22Rv1 (cell line): ENCODE measurements around the gene WEE2.

Source experiments
- CTCF ChIP-seq: fragments of 450-650 bp; IDR thresholded peaks from 2 replicates; pipeline ENCODE4 v1.5.1; 2017; ENCODE audit warnings: mild to moderate bottlenecking
- ZFX ChIP-seq: fragments of 450-650 bp; IDR thresholded peaks from 2 replicates; pipeline ENCODE4 v1.6.1; 2017; ENCODE audit warnings: antibody characterized with exemption, borderline replicate concordance

GRCh38 chr7:141738592-141739013 is 30.4 kb downstream of the WEE2 start:
- TF ChIP-seq CTCF: no peak
- TF ChIP-seq ZFX: no peak
